Effector memory CD4-positive, alpha-beta T cell (primary cell): ENCODE data around the gene GPR152.
"Not testable (repeated sequence)": the region's sequence is repeated elsewhere in the genome, so short reads cannot be mapped to it uniquely, and the experiment has no call there.

Experiments
- DNase-seq, 3 donors: peaks; one replicate each; pipeline ENCODE4 v3.0.0-alpha.2; 2020
- H3K27ac ChIP-seq: 2 replicates; pipeline ENCODE4 v1.7.0; 2013; ENCODE audit warnings: mild to moderate bottlenecking, low read length, moderate library complexity; ENCODE audit not compliant: insufficient read depth, poor library complexity, severe bottlenecking
- H3K27me3 ChIP-seq: replicated peaks from 2 replicates; pipeline ENCODE4 v1.7.0; 2013; ENCODE audit warnings: mild to moderate bottlenecking, low read length; ENCODE audit not compliant: insufficient read depth, control insufficient read depth, poor library complexity, severe bottlenecking
- H3K36me3 ChIP-seq: 2 replicates; pipeline ENCODE4 v1.7.0; 2013; ENCODE audit warnings: mild to moderate bottlenecking, low read length, moderate library complexity; ENCODE audit not compliant: control insufficient read depth, insufficient read depth
- H3K4me1 ChIP-seq: 2 replicates; pipeline ENCODE4 v1.7.0; 2013; ENCODE audit warnings: low read length, mild to moderate bottlenecking; ENCODE audit not compliant: control insufficient read depth, insufficient read depth, poor library complexity, severe bottlenecking
- H3K4me3 ChIP-seq: 2 replicates; pipeline ENCODE4 v1.7.0; 2013; ENCODE audit warnings: low read length, low read depth, mild to moderate bottlenecking; ENCODE audit not compliant: insufficient read depth, poor library complexity, severe bottlenecking
- H3K9me3 ChIP-seq: 2 replicates; pipeline ENCODE4 v1.7.0; 2013; ENCODE audit warnings: mild to moderate bottlenecking, low read length, moderate library complexity; ENCODE audit not compliant: control insufficient read depth

GPR152 gene

GRCh38 chr11:67433536-67434394 is 18.8 kb downstream of the GPR152 start:
- Histone ChIP-seq H3K27me3 (no peaks in the 10 kb centered on the region), H3K9me3 (no peaks in the 10 kb centered on the region), H3K36me3 (peaks cover 22% of the 10 kb centered on the region), H3K4me1 (peaks cover 50% of the 10 kb centered on the region), H3K4me3 (no peak overlapping the region), H3K27ac (peak overlapping the region; percentile 93)
- no peak for DNase-seq

- DNase-seq, result no peak
- H3K4me1 ChIP-seq, result peaks cover 49% of the 10 kb centered on the region
- H3K27ac ChIP-seq, result peak overlapping the region; percentile 43
- no peak overlapping the region for H3K4me3 ChIP-seq
- H3K27me3 ChIP-seq, result no peaks in the 10 kb centered on the region
- no peaks in the 10 kb centered on the region for H3K9me3 ChIP-seq
- H3K36me3 ChIP-seq, result peaks cover 22% of the 10 kb centered on the region
Measured at GRCh38 chr11:67432655-67433349, 19.7 kb downstream of the GPR152 start.

- Histone ChIP-seq H3K36me3 (peaks cover 22% of the 10 kb centered on the region), H3K4me3 (no peak overlapping the region), H3K4me1 (peaks cover 53% of the 10 kb centered on the region), H3K9me3 (no peaks in the 10 kb centered on the region), H3K27ac (no peak overlapping the region), H3K27me3 (no peaks in the 10 kb centered on the region)
- no peak for DNase-seq
Measured at GRCh38 chr11:67431346-67432249, 20.9 kb downstream of the GPR152 start.

GRCh38 chr11:67429722-67430121 is 22.8 kb downstream of the GPR152 start:
- H3K36me3 ChIP-seq, result peaks cover 12% of the 10 kb centered on the region
- H3K27me3 ChIP-seq, result no peaks in the 10 kb centered on the region
- no peaks in the 10 kb centered on the region for H3K9me3 ChIP-seq
- H3K27ac ChIP-seq, result no peak overlapping the region
- H3K4me3 ChIP-seq, result no peak overlapping the region
- peaks cover 35% of the 10 kb centered on the region for H3K4me1 ChIP-seq
- DNase-seq, result no peak

GRCh38 chr11:67429038-67429668 is 23.4 kb downstream of the GPR152 start:
- Histone ChIP-seq H3K27ac (peak overlapping the region; percentile 89), H3K4me1 (peaks cover 29% of the 10 kb centered on the region), H3K36me3 (peaks cover 6% of the 10 kb centered on the region), H3K4me3 (peak overlapping the region; percentile 82), H3K9me3 (no peaks in the 10 kb centered on the region), H3K27me3 (no peaks in the 10 kb centered on the region)
- no peak for DNase-seq

GRCh38 chr11:67428052-67429001 is 24.2 kb downstream of the GPR152 start, which contains the start of gene RPS6KB2:
Gene RPS6KB2 (plus strand): TSS chr11:67428494. CDS start chr11:67428546, 52 bp downstream.
- H3K27me3 ChIP-seq, result no peaks in the 10 kb centered on the region
- peak; percentile 95 to 99 (median 98) for DNase-seq
- H3K4me3 ChIP-seq, result peak within 1 kb of the TSS; percentile 82
- H3K27ac ChIP-seq, result peak within 1 kb of the TSS; percentile 89
- peaks cover 21% of the 10 kb centered on the region for H3K4me1 ChIP-seq
- no peaks in the 10 kb centered on the region for H3K9me3 ChIP-seq
- H3K36me3 ChIP-seq, result peaks cover 5% of the 10 kb centered on the region

DNA sequence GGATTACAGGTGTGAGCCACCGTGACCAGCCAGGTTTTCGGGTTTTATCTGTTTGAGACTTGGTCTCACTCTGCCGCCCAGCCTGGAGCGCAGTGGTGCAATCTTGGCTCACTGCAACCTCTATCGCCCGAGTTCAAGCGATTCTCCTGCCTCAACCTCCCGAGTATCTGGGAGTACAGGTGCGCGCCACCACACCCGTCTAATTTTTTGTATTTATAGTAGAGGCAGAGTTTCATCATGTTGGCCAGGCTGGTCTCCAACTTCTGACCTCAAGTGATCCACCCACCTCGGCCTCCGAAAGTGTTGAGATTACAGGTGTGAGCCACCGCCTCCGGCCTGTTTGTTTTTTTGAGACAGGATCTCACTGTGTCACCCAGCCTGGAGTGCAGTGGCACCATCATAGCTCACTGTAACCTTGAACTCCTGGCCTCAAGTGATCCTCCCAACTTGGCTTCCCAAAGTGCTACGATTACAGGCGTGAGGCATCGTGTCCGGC is 25.1 kb downstream of the GPR152 start:
- DNase-seq, H3K9me3 ChIP-seq, H3K27me3 ChIP-seq, H3K36me3 ChIP-seq: not testable (repeated sequence)
- Histone ChIP-seq H3K4me3 (peak overlapping the region; percentile 82), H3K27ac (peak overlapping the region; percentile 89), H3K4me1 (peaks cover 14% of the 10 kb centered on the region)

- Histone ChIP-seq H3K36me3 (no peaks in the 10 kb centered on the region), H3K27me3 (no peaks in the 10 kb centered on the region), H3K9me3 (no peaks in the 10 kb centered on the region), H3K4me1 (peaks cover 32% of the 10 kb centered on the region), H3K4me3 (no peak overlapping the region), H3K27ac (no peak overlapping the region)
- no peak for DNase-seq
Measured at GRCh38 chr11:67423891-67424613, 28.5 kb downstream of the GPR152 start.
